Lower leg skin (tissue), 4 donors: Measurements from ENCODE around the gene EVI5. TPM values are rescaled to one million over a fixed set of nuclear protein-coding genes. Genes with fewer than 3 reads are reported as not detected.

ENCODE experiments used
- DNase-seq, 2 donors: peaks; one replicate each; pipeline ENCODE4 v3.0.0-alpha.2; 2019; ENCODE audit warnings: low spot score in 2 of 2
- H3K4me3 ChIP-seq: fragments of 200-600 bp; sonication (generic); 2 replicates; pipeline ENCODE4 v1.5.1; 2017; ENCODE audit warnings: mild to moderate bottlenecking, low read depth; ENCODE audit not compliant: poor library complexity, severe bottlenecking
- CTCF ChIP-seq, 3 donors: fragments of 450-650 bp; IDR thresholded peaks; one replicate each; pipeline ENCODE4 v1.5.1; 2016; ENCODE audit warnings: antibody characterized with exemption in 3 of 3, mild to moderate bottlenecking in 3 of 3, moderate library complexity in 2 of 3
- POLR2A ChIP-seq, 2 donors: fragments of 450-650 bp; IDR thresholded peaks; one replicate each; pipeline ENCODE4 v1.6.1; 2016 to 2017; ENCODE audit warnings: antibody characterized with exemption in 2 of 2, mild to moderate bottlenecking in 1 of 2, moderate library complexity in 1 of 2
- WGBS, 2 donors: methylation state at CpG; one replicate each; pipeline ENCODE4 v1.1.5; 2018; 5-methylcytosine and 5-hydroxymethylcytosine counted together
- intact Hi-C: fragments of 100-400 bp; cut with DNase I; formaldehyde crosslinking; loops from one replicate; pipeline ENCODE4 v1.15.0; 2023; ENCODE audit warnings: low total_unique reads
- total RNA-seq, 4 donors: library from RNA; depleted of rRNA; stranded (reverse); fragments of >200 nt; gene quantifications; one replicate each; pipeline ENCODE4 v1.1.0, GENCODE V29; 2016

The EVI5 gene
- total RNA-seq, 4 donors from 2014 or later, result 14.2 to 26.3 (median 21.4) TPM

- 2 to 4% methylated on average over 53 to 62 of the region's 62 CpGs for WGBS, 2 donors
- DNase-seq, result no peak
- intact Hi-C loops, result no loop called here
- no peak for TF ChIP-seq CTCF (IDR thresholded peaks at IDR 0.05)
- no peak for TF ChIP-seq POLR2A (IDR thresholded peaks at IDR 0.05)
- no peak overlapping the region for H3K4me3 ChIP-seq
Observed at GRCh38 chr1:92482665-92483609, 302.0 kb downstream of the EVI5 start.

GRCh38 chr1:92481971-92482664, 302.8 kb downstream of the EVI5 start:
- WGBS, 2 donors, result 6 to 14% methylated on average over 36 to 38 of the region's 39 CpGs
- intact Hi-C loops, result no loop called here
- no peak for TF ChIP-seq POLR2A (IDR thresholded peaks at IDR 0.05)
- TF ChIP-seq CTCF (IDR thresholded peaks at IDR 0.05), result no peak
- H3K4me3 ChIP-seq, result no peak overlapping the region
- no peak for DNase-seq

- intact Hi-C loops, result no loop called here
- DNase-seq, result no peak
- 26 to 36% methylated on average over 12 of the region's 12 CpGs for WGBS, 2 donors
- no peak overlapping the region for H3K4me3 ChIP-seq
- no peak for TF ChIP-seq POLR2A (IDR thresholded peaks at IDR 0.05)
- no peak for TF ChIP-seq CTCF (IDR thresholded peaks at IDR 0.05)
Observed at GRCh38 chr1:92481599-92481925, 303.3 kb downstream of the EVI5 start.

- WGBS, 2 donors, result 21 to 37% methylated on average over 39 to 63 of the region's 65 CpGs
- intact Hi-C loops, result no loop called here
- H3K4me3 ChIP-seq, result no peak overlapping the region
- TF ChIP-seq POLR2A (IDR thresholded peaks at IDR 0.05) (no peak), CTCF (IDR thresholded peaks at IDR 0.05) (no peak)
- DNase-seq, result no peak
Observed at GRCh38 chr1:92480813-92481598, 303.9 kb downstream of the EVI5 start.

- no peak for DNase-seq
- WGBS, 2 donors, result 20 to 22% methylated on average over 35 to 42 of the region's 59 CpGs
- TF ChIP-seq POLR2A (IDR thresholded peaks at IDR 0.05) (no peak), CTCF (IDR thresholded peaks at IDR 0.05) (no peak)
- no peak overlapping the region for H3K4me3 ChIP-seq
- intact Hi-C loops, result no loop called here
Observed at GRCh38 chr1:92480200-92480812, 304.6 kb downstream of the EVI5 start.
